Measurements from ENCODE around the gene DNAH10.

- TF ChIP-seq POLR2A (IDR thresholded peaks at IDR 0.05) (no peak), CTCF (IDR thresholded peaks at IDR 0.05) (no peak)
These were observed 117.0 kb downstream of the DNAH10 start for GRCh38 chr12:123879101-123879500.
